Embryonic facial prominence (tissue), 1 donor: ENCODE results near the gene CD93.

Source experiments
- DNase-seq: peaks from one replicate; pipeline ENCODE4 v3.0.0-alpha.2; 2016; ENCODE audit errors: extremely low spot score

Gene CD93

GRCh38 chr20:23034721-23035671 is 51.1 kb downstream of the CD93 start, which contains the start of gene SSTR4:
TSS of gene SSTR4 (plus strand) at chr20:23035312. CDS start at chr20:23035484, 172 bp downstream.
- DNase-seq, result no peak

GRCh38 chr20:23033918-23034317 is 52.2 kb downstream of the CD93 start:
- DNase-seq, result no peak

GRCh38 chr20:23032750-23033078 is 53.4 kb downstream of the CD93 start:
- DNase-seq, result no peak

- no peak for DNase-seq
Observed at GRCh38 chr20:23032056-23032749, 53.9 kb downstream of the CD93 start.

- no peak for DNase-seq
Observed at GRCh38 chr20:23031346-23031745, 54.8 kb downstream of the CD93 start.
